ENCODE results near the gene INSR.

INSR gene

DNA sequence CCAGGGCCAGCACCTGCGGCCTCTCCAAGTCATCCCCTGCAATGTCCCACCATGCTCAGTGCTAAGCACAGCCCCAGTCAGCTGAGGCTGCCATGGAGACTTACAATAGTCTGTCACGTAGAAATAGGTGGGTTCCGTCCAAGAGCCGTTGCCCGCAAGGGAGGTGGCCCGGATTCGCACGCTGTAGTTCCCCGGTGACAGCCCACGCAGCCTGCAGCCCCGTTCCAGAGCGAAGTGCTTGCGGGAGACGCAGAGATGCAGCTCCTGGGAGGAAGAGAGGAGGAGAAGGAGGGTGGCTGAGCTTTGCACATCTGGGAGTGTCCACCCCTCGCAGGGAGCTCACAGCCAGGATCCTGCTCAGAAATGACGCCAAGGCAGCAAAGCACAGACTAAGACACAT, 162.2 kb downstream of the INSR start:
- Histone ChIP-seq H2BK120ac (ENCODE audit: insufficient read depth, low read length, poor library complexity) (no peak overlapping the region), H3K4me3 (ENCODE audit: low read depth, low read length) (no peak overlapping the region), H2BK12ac (ENCODE audit: low read length) (no peak overlapping the region), H4K8ac (ENCODE audit: low read depth, low read length) (no peak overlapping the region), H2AFZ (ENCODE audit: insufficient read depth, low read length, poor library complexity) (no peak overlapping the region), H3K4ac (ENCODE audit: low read depth, low read length) (no peak overlapping the region), H3K79me1 (ENCODE audit: low read length) (no peaks in the 10 kb centered on the region), H3K9ac (ENCODE audit: low read length) (no peak overlapping the region), H3K79me2 (ENCODE audit: control insufficient read depth, insufficient read depth, low read length, poor library complexity) (no peaks in the 10 kb centered on the region), H3K27me3 (ENCODE audit: insufficient read depth, low read length) (no peaks in the 10 kb centered on the region), H3K27ac (ENCODE audit: low read depth, low read length) (no peak overlapping the region), H3K36me3 (ENCODE audit: control insufficient read depth in 1 of 2, insufficient read depth in 2 of 2, low read length in 2 of 2) (peaks cover 0 to 2% of the 10 kb centered on the region in 2 experiments), H3K18ac (ENCODE audit: low read length) (no peak overlapping the region), H3K4me1 (ENCODE audit: control insufficient read depth in 1 of 2, insufficient read depth in 2 of 2, low read length in 2 of 2) (no peaks in the 10 kb centered on the region), H2BK5ac (ENCODE audit: low read depth, low read length, poor library complexity) (no peak overlapping the region), H3K4me2 (ENCODE audit: low read length) (no peak overlapping the region), H4K91ac (ENCODE audit: low read depth, low read length) (no peak overlapping the region), H3K9me3 (ENCODE audit: insufficient read depth, low read depth, low read length) (peaks cover 2% of the 10 kb centered on the region), H4K12ac (ENCODE audit: low read depth, low read length) (no peak overlapping the region), H3K14ac (ENCODE audit: low read length) (no peak overlapping the region), H3K23ac (ENCODE audit: low read length) (no peak overlapping the region), H2AK5ac (ENCODE audit: low read length) (no peak overlapping the region)
- WGBS (ENCODE audit: extremely low coverage, insufficient coverage, insufficient read length), result no CpG with 5 or more reads among the region's 16 CpGs
- no peak for DNase-seq

DNA sequence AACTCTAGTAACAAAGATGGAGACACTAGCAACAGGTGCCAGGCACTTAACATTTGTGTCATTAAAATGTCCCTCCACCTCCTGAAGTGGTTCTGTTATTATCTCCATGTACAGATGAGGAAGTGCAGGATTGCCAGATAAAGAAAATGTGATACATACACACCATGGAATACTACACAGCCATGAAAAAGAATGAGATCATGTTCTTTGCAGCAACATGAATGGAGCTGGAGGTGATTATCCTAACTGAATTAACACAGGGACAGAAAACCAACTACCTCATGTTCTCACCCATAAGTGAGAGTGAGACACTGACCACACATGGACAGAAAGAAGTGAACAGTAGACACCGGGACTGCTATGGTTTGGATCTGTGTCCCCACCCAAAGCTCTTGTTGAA, 164.2 kb downstream of the INSR start:
- H3K27me3 ChIP-seq (ENCODE audit: insufficient read depth, low read length), result no peaks in the 10 kb centered on the region
- no peak for DNase-seq
- no peak overlapping the region for H3K18ac ChIP-seq (ENCODE audit: low read length)
- no peak overlapping the region for H2AK5ac ChIP-seq (ENCODE audit: low read length)
- H3K4me1 ChIP-seq (ENCODE audit: control insufficient read depth in 1 of 2, insufficient read depth in 2 of 2, low read length in 2 of 2), result no peaks in the 10 kb centered on the region
- no peak overlapping the region for H3K27ac ChIP-seq (ENCODE audit: low read depth, low read length)
- H3K9ac ChIP-seq (ENCODE audit: low read length), result no peak overlapping the region
- H3K4ac ChIP-seq (ENCODE audit: low read depth, low read length), result no peak overlapping the region
- no peaks in the 10 kb centered on the region for H3K79me2 ChIP-seq (ENCODE audit: control insufficient read depth, insufficient read depth, low read length, poor library complexity)
- H3K36me3 ChIP-seq (ENCODE audit: control insufficient read depth in 1 of 2, insufficient read depth in 2 of 2, low read length in 2 of 2), result peaks cover 12 to 14% of the 10 kb centered on the region in 2 experiments
- no peak overlapping the region for H2BK120ac ChIP-seq (ENCODE audit: insufficient read depth, low read length, poor library complexity)
- no peak overlapping the region for H3K23ac ChIP-seq (ENCODE audit: low read length)
- no peak overlapping the region for H4K91ac ChIP-seq (ENCODE audit: low read depth, low read length)
- no peak overlapping the region for H3K14ac ChIP-seq (ENCODE audit: low read length)
- H3K79me1 ChIP-seq (ENCODE audit: low read length), result no peaks in the 10 kb centered on the region
- H3K9me3 ChIP-seq (ENCODE audit: insufficient read depth, low read depth, low read length), result peaks cover 11% of the 10 kb centered on the region
- no peak overlapping the region for H4K8ac ChIP-seq (ENCODE audit: low read depth, low read length)
- no peak overlapping the region for H2BK5ac ChIP-seq (ENCODE audit: low read depth, low read length, poor library complexity)
- H3K4me3 ChIP-seq (ENCODE audit: low read depth, low read length), result no peak overlapping the region
- no peak overlapping the region for H4K12ac ChIP-seq (ENCODE audit: low read depth, low read length)
- no peak overlapping the region for H3K4me2 ChIP-seq (ENCODE audit: low read length)
- WGBS (ENCODE audit: extremely low coverage, insufficient coverage, insufficient read length), result no CpG with 5 or more reads among the region's 1 CpG
- H2BK12ac ChIP-seq (ENCODE audit: low read length), result no peak overlapping the region
- H2AFZ ChIP-seq (ENCODE audit: insufficient read depth, low read length, poor library complexity), result no peak overlapping the region

DNA sequence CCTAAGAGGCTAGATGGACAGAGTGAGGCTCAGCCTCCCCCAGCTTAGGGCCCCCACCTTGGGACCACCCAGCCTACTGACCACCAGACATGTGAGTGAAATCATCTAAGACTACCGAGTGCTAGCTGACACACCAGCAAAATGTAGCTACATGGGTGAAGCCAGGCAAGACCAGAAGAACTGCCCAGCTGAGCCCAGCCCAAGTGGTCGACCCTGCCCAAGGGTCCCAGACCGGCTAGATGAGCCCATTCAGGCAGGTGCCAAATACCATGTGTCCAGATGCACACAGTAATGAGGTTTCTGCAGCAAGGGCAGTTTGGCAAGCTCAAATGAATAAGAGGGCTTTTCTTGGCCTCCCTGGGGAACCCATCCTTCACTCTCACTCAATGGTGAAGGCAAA, 168.1 kb downstream of the INSR start:
- Histone ChIP-seq H4K8ac (ENCODE audit: low read depth, low read length) (no peak overlapping the region), H4K91ac (ENCODE audit: low read depth, low read length) (no peak overlapping the region), H3K23ac (ENCODE audit: low read length) (no peak overlapping the region), H3K27me3 (ENCODE audit: insufficient read depth, low read length) (no peaks in the 10 kb centered on the region), H3K14ac (ENCODE audit: low read length) (no peak overlapping the region), H2BK5ac (ENCODE audit: low read depth, low read length, poor library complexity) (no peak overlapping the region), H3K79me2 (ENCODE audit: control insufficient read depth, insufficient read depth, low read length, poor library complexity) (no peaks in the 10 kb centered on the region), H3K4me3 (ENCODE audit: low read depth, low read length) (peak overlapping the region; percentile 48), H3K4me1 (ENCODE audit: control insufficient read depth in 1 of 2, insufficient read depth in 2 of 2, low read length in 2 of 2) (no peaks in the 10 kb centered on the region), H3K4me2 (ENCODE audit: low read length) (no peak overlapping the region), H3K9me3 (ENCODE audit: insufficient read depth, low read depth, low read length) (peaks cover 12% of the 10 kb centered on the region), H4K12ac (ENCODE audit: low read depth, low read length) (no peak overlapping the region), H3K9ac (ENCODE audit: low read length) (no peak overlapping the region), H3K18ac (ENCODE audit: low read length) (no peak overlapping the region), H3K36me3 (ENCODE audit: control insufficient read depth in 1 of 2, insufficient read depth in 2 of 2, low read length in 2 of 2) (peaks cover 11 to 14% of the 10 kb centered on the region in 2 experiments), H3K27ac (ENCODE audit: low read depth, low read length) (no peak overlapping the region), H2AK5ac (ENCODE audit: low read length) (no peak overlapping the region), H2BK120ac (ENCODE audit: insufficient read depth, low read length, poor library complexity) (no peak overlapping the region), H3K4ac (ENCODE audit: low read depth, low read length) (no peak overlapping the region), H3K79me1 (ENCODE audit: low read length) (no peaks in the 10 kb centered on the region), H2BK12ac (ENCODE audit: low read length) (no peak overlapping the region), H2AFZ (ENCODE audit: insufficient read depth, low read length, poor library complexity) (no peak overlapping the region)
- no peak for DNase-seq
- no CpG with 5 or more reads among the region's 3 CpGs for WGBS (ENCODE audit: extremely low coverage, insufficient coverage, insufficient read length)

DNA sequence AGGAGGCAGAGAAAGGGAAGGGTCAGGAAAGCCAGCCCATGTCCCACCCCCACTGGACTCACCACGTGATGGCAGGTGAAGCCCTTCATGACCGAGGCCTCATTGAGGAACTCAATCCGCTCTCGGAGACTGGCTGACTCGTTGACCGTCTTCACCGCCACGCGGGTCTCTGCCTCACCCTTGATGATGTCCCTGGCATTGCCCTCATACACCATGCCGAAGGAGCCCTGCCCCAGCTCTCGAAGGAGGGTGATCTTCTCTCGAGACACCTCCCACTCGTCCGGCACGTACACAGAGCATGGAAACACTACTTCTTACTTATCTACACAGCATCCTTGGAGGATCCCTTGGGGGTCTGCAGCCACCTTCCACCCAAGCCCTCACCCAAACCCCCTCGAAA, 169.0 kb downstream of the INSR start:
- H3K4ac ChIP-seq (ENCODE audit: low read depth, low read length), result no peak overlapping the region

More for the DNA sequence above, 169.0 kb downstream of the INSR start:
- H3K79me1 ChIP-seq (ENCODE audit: low read length), result no peaks in the 10 kb centered on the region
- H3K18ac ChIP-seq (ENCODE audit: low read length), result no peak overlapping the region
- H2AFZ ChIP-seq (ENCODE audit: insufficient read depth, low read length, poor library complexity), result no peak overlapping the region
- no peak overlapping the region for H2BK120ac ChIP-seq (ENCODE audit: insufficient read depth, low read length, poor library complexity)
- peaks cover 11 to 15% of the 10 kb centered on the region in 2 experiments for H3K36me3 ChIP-seq (ENCODE audit: control insufficient read depth in 1 of 2, insufficient read depth in 2 of 2, low read length in 2 of 2)
- no peaks in the 10 kb centered on the region for H3K4me1 ChIP-seq (ENCODE audit: control insufficient read depth in 1 of 2, insufficient read depth in 2 of 2, low read length in 2 of 2)
- H2AK5ac ChIP-seq (ENCODE audit: low read length), result no peak overlapping the region
- no peak overlapping the region for H3K4me3 ChIP-seq (ENCODE audit: low read depth, low read length)
- no peak overlapping the region for H4K91ac ChIP-seq (ENCODE audit: low read depth, low read length)
- no peak overlapping the region for H4K12ac ChIP-seq (ENCODE audit: low read depth, low read length)
- H3K4me2 ChIP-seq (ENCODE audit: low read length), result no peak overlapping the region
- H3K27me3 ChIP-seq (ENCODE audit: insufficient read depth, low read length), result no peaks in the 10 kb centered on the region
- H3K79me2 ChIP-seq (ENCODE audit: control insufficient read depth, insufficient read depth, low read length, poor library complexity), result no peaks in the 10 kb centered on the region
- H3K9me3 ChIP-seq (ENCODE audit: insufficient read depth, low read depth, low read length), result peaks cover 11% of the 10 kb centered on the region
- no CpG with 5 or more reads among the region's 16 CpGs for WGBS (ENCODE audit: extremely low coverage, insufficient coverage, insufficient read length)
- H3K23ac ChIP-seq (ENCODE audit: low read length), result no peak overlapping the region
- no peak overlapping the region for H2BK5ac ChIP-seq (ENCODE audit: low read depth, low read length, poor library complexity)
- H4K8ac ChIP-seq (ENCODE audit: low read depth, low read length), result no peak overlapping the region
- H3K9ac ChIP-seq (ENCODE audit: low read length), result no peak overlapping the region
- H3K14ac ChIP-seq (ENCODE audit: low read length), result no peak overlapping the region
- no peak overlapping the region for H2BK12ac ChIP-seq (ENCODE audit: low read length)
- DNase-seq, result no peak
- no peak overlapping the region for H3K27ac ChIP-seq (ENCODE audit: low read depth, low read length)

Measured in trophoblast cell (in vitro differentiated cells and primary cell).